Airway epithelial cell (primary cell): ENCODE results near the gene PNKD. TPM values are rescaled to one million over a fixed set of nuclear protein-coding genes. Genes with fewer than 3 reads are reported as not detected.

Experiments
- total RNA-seq: library from RNA; depleted of rRNA; stranded (reverse); fragments of >200 nt; gene quantifications from 2 replicates; pipeline ENCODE4 v1.2.3, GENCODE V29; 2015

PNKD gene
- total RNA-seq, result 41.7 and 45.4 TPM in 2 replicates

GRCh38 chr2:218269900-218270720 lies at the start of gene PNKD, which contains the start of gene AAMP:
TSS of gene PNKD (plus strand) at chr2:218270519. CDS start at chr2:218270536, 17 bp downstream.
TSS of gene AAMP (minus strand) at chr2:218270137. CDS start at chr2:218270086, 51 bp downstream.

GRCh38 chr2:218260742-218261422 lies 9.4 kb upstream of the PNKD start, which contains the start of gene GPBAR1:
TSS of gene GPBAR1 (plus strand) at chr2:218261015. CDS start at chr2:218262725, 1,710 bp downstream.

GRCh38 chr2:218292048-218293014 lies 22.0 kb downstream of the PNKD start, which contains the start of gene TMBIM1:
TSS of gene TMBIM1 (minus strand) at chr2:218292503. CDS start at chr2:218282141, 10,362 bp downstream.

GRCh38 chr2:218381916-218382366 lies 111.6 kb downstream of the PNKD start, which contains the start of gene SLC11A1:
TSS of gene SLC11A1 (plus strand) at chr2:218382273. CDS start at chr2:218382369, 96 bp downstream.

Other genes with a start within 250 kb of the PNKD start
- not detected in 2 replicates for gene RUFY4, start 201.3 kb upstream of the PNKD start, total RNA-seq
- gene CXCR2, start 144.5 kb upstream of the PNKD start, total RNA-seq, result 0.09 and 0.56 TPM in 2 replicates
- gene CXCR1, start 103.6 kb upstream of the PNKD start, total RNA-seq, result not detected in 2 replicates
- 512 and 604 TPM in 2 replicates for gene ARPC2, start 53.3 kb upstream of the PNKD start, total RNA-seq
- gene GPBAR1, start 9.5 kb upstream of the PNKD start, total RNA-seq, result 0.56 TPM in 1 of 2 replicates, not detected in the other
- gene AAMP, start 382 bp upstream of the PNKD start, total RNA-seq, result 179 and 196 TPM in 2 replicates
- gene TMBIM1, start 22.0 kb downstream of the PNKD start, total RNA-seq, result 333 and 422 TPM in 2 replicates
- not detected in 2 replicates for gene CATIP, start 86.3 kb downstream of the PNKD start, total RNA-seq
- gene SLC11A1, start 111.8 kb downstream of the PNKD start, total RNA-seq, result 0.14 TPM in 1 of 2 replicates, not detected in the other
- 52.4 and 72.9 TPM in 2 replicates for gene CTDSP1, start 129.3 kb downstream of the PNKD start, total RNA-seq
- gene VIL1, start 148.6 kb downstream of the PNKD start, total RNA-seq, result not detected in 2 replicates